ENCODE measurements around the gene PLEKHM1. TPM values are rescaled to one million over a fixed set of nuclear protein-coding genes. Genes with fewer than 3 reads are reported as not detected.

The PLEKHM1 gene
- total RNA-seq, 1 experiment from 2014 or later, result 8.8 TPM

GRCh38 chr17:45414990-45415881, 75.3 kb downstream of the PLEKHM1 start:
- Histone ChIP-seq H3K9me3 (replicated peaks) (no peaks in the 10 kb centered on the region), H3K27ac (no peak overlapping the region), H3K27me3 (replicated peaks) (peaks cover 7% of the 10 kb centered on the region), H3K4me3 (no peak overlapping the region), H3K36me3 (no peaks in the 10 kb centered on the region), H3K4me1 (replicated peaks) (no peaks in the 10 kb centered on the region)
- DNase-seq (ENCODE audit: low read depth in 1 of 2, low spot score in 2 of 2), result no peak

- Histone ChIP-seq H3K27ac (no peak overlapping the region), H3K4me1 (replicated peaks) (no peaks in the 10 kb centered on the region), H3K27me3 (replicated peaks) (no peaks in the 10 kb centered on the region), H3K9me3 (replicated peaks) (no peaks in the 10 kb centered on the region), H3K36me3 (no peaks in the 10 kb centered on the region), H3K4me3 (no peak overlapping the region)
- DNase-seq (ENCODE audit: low read depth in 1 of 2, low spot score in 2 of 2), result no peak
Measured at GRCh38 chr17:45413498-45413923, 77.0 kb downstream of the PLEKHM1 start.

DNA sequence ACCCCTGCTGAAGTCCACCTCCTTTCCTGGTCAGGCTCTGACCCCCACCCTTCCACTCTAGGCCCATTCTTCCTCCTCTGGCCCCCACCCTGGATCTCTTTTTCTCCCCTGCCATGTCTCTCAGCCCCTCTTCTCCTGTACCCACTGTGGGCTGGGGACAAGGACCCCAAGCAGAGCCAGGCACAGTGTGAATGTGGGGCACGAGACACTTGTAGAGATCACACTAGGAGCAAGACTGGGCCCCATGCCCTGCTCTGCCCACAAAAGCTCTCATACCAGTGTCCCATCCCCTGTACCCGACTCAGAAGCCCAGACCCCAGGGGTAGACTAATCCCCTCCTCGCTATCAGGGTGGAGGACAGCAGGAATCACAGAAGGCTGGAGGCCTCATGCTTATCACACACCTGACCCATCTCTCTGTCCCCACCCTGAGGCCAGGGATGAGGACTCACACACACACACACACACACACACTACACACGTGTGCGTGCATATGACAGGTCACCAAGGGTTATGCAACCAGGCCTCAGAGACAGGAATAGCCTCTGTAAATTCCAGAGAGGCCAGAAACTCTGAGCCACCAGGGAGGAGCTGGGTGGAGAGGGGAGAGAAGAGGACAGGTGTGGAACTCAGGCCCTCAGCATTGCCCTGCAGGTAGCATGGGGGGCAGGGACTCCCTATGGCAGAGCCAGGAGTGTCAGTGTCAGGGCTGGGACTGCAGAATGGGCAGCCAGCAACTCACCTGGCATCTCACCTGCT, 79.0 kb downstream of the PLEKHM1 start:
- Histone ChIP-seq H3K4me1 (replicated peaks) (no peaks in the 10 kb centered on the region), H3K36me3 (no peaks in the 10 kb centered on the region), H3K27ac (no peak overlapping the region), H3K9me3 (replicated peaks) (no peaks in the 10 kb centered on the region), H3K4me3 (no peak overlapping the region), H3K27me3 (replicated peaks) (no peaks in the 10 kb centered on the region)
- no peak for DNase-seq (ENCODE audit: low read depth in 1 of 2, low spot score in 2 of 2)

DNA sequence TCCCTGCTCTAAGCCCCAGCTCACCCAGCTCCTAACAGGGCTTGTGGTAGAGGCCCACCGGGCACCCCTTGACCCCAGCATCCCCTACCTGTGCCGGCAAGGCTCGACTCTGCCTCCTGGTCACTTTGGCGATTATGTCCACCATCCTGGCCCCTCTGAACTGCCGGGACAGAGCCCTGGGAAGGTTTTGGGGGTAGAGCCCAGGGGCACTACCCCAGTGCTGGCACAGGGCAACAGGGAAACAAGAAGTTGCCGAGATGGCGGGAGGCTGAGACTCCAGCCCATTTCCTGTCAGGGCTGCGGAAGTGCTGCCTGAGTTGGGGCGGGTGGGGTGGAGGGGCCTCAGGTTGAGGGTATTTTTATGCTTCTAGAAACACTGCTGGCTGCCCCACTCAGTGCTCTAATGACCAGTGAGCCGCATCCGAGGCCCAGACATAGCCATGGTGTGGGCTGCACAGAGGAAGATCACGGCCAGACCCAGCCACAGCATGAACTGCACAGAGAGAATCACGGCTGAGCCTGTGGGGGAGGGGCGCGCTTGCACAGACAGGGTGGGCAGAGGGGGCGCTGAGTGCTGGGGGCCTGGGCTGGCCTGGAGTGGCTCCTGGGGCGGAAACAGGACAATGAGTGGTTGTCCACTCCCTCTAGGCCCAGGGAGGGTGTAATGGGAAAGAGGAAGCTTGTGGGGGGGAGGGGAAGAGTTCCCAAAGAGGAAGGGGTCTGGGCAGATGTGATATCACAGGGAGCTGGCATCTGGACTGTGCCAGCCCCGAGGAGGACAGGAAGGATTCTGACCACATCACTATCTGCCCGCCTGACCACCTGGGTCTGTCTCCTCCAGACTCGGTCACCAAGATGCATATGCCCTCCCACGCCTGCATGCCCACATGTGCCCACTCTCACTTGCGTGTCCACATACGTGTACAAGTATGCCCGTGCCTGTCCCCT, 80.1 kb downstream of the PLEKHM1 start:
- no peak overlapping the region for H3K27ac ChIP-seq
- no peak overlapping the region for H3K4me3 ChIP-seq
- H3K9me3 ChIP-seq (replicated peaks), result no peaks in the 10 kb centered on the region
- H3K36me3 ChIP-seq, result no peaks in the 10 kb centered on the region
- H3K4me1 ChIP-seq (replicated peaks), result no peaks in the 10 kb centered on the region
- no peaks in the 10 kb centered on the region; the same call in 1 of the 2 replicates for H3K27me3 ChIP-seq (replicated peaks)
- DNase-seq (ENCODE audit: low read depth in 1 of 2, low spot score in 2 of 2), result no peak

- H3K27ac ChIP-seq, result no peak overlapping the region
- H3K9me3 ChIP-seq (replicated peaks), result no peaks in the 10 kb centered on the region
- H3K4me3 ChIP-seq, result no peak overlapping the region
- H3K36me3 ChIP-seq, result no peaks in the 10 kb centered on the region
- H3K4me1 ChIP-seq (replicated peaks), result no peaks in the 10 kb centered on the region
- H3K27me3 ChIP-seq (replicated peaks), result no peaks in the 10 kb centered on the region; the same call in 1 of the 2 replicates
- DNase-seq (ENCODE audit: low read depth in 1 of 2, low spot score in 2 of 2), result no peak
Measured at GRCh38 chr17:45409659-45410076, 80.9 kb downstream of the PLEKHM1 start.

GRCh38 chr17:45408611-45409421, 81.7 kb downstream of the PLEKHM1 start:
- Histone ChIP-seq H3K27me3 (replicated peaks) (no peaks in the 10 kb centered on the region; the same call in 1 of the 2 replicates), H3K4me1 (replicated peaks) (no peaks in the 10 kb centered on the region), H3K4me3 (no peak overlapping the region), H3K27ac (no peak overlapping the region), H3K36me3 (no peaks in the 10 kb centered on the region), H3K9me3 (replicated peaks) (no peaks in the 10 kb centered on the region)
- DNase-seq (ENCODE audit: low read depth in 1 of 2, low spot score in 2 of 2), result no peak

DNA sequence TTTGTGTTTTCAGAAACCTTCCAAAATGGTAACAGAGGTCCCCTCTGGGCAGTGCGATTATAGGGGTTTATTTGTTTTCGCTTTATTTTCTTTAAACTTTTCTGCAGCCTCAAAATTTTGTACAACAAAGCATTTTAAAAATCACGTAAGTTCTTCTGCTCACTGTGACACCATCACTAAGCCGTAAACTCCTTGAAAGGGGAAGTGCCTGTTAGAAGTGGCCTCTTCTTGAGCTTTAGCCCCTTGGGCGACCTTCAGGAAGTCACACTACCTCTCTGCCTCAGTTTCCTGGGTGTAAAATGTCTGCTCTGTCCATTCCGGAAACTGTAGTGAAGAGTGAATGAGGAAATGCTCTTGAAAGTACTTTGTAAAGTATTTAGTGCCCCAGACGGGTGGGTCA, 84.4 kb downstream of the PLEKHM1 start:
- Histone ChIP-seq H3K27me3 (replicated peaks) (peaks cover 10% of the 10 kb centered on the region), H3K9me3 (replicated peaks) (no peaks in the 10 kb centered on the region), H3K36me3 (no peaks in the 10 kb centered on the region), H3K4me3 (no peak overlapping the region), H3K27ac (no peak overlapping the region), H3K4me1 (replicated peaks) (no peaks in the 10 kb centered on the region)
- no peak for DNase-seq (ENCODE audit: low read depth in 1 of 2, low spot score in 2 of 2)

DNA sequence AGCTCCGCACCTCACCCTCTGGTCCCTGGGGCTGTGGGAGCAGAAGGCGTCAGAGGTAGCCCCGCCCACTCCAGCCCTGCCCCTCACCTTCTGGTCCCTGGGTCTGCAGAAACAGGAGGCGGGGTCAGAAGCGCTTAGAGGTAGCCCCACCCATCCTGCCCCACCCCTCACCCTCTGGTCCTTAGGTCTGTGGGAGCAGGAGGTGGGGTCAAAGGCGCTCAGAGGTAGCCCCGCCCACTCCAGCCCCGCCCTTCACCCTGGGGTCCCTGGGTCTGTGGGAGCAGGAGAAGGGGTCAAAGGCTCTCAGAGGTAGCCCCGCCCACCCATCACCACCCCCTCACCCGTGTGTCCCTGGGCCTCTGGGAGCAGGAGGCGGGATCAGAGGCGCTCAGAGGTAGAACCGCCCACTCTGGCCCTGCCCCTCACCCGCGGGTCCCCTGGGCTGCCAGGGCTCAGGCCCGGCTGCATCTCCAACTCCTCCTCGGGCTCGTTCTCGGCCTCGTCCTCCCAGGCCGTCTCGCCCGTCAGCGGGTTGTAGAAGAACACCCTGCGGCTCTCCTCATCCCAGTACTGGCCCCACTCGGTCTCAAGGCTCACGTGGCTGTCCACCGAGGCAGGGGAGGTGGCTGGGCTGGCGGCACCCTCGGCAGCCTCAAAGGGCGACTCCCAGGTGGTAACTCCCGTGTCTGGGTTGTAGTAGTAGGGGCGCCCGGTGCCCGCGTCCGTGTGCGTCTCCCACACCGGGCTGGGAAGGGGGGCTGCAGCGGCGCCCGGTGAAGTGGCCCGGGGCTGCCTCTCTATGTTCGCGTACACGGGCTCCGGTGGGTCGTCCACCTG, 85.1 kb downstream of the PLEKHM1 start:
- H3K4me3 ChIP-seq, result no peak overlapping the region
- peak in 1 of 2 experiments; percentile 46 for DNase-seq (ENCODE audit: low read depth in 1 of 2, low spot score in 2 of 2)

DNA sequence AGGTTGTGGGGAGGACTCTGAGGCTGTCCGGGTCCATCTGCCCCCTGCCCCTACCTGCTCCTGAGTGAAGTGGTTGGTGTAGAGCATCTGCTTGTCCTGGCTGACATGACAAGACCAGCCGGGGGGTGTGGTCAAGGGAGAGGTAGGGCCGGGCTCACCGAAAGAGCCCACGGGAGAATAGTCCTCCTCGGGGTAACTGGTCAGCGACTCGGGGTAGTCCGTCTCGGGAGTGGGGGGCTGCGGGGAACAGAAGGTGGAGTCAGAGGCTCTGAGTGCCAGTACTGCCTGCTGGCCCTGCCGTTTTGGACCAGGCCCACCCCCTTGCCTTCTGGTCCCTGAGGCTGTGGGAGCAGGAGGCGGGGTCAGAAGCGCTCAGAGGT, 85.7 kb downstream of the PLEKHM1 start:
- Histone ChIP-seq H3K4me3 (no peak overlapping the region), H3K9me3 (replicated peaks) (no peaks in the 10 kb centered on the region), H3K27ac (no peak overlapping the region), H3K36me3 (no peaks in the 10 kb centered on the region), H3K4me1 (replicated peaks) (no peaks in the 10 kb centered on the region), H3K27me3 (replicated peaks) (peaks cover 16% of the 10 kb centered on the region)
- DNase-seq (ENCODE audit: low read depth in 1 of 2, low spot score in 2 of 2), result peak in 1 of 2 experiments; percentile 50

More for the DNA sequence above, 85.1 kb downstream of the PLEKHM1 start:
- peaks cover 10% of the 10 kb centered on the region for H3K27me3 ChIP-seq (replicated peaks)
- H3K9me3 ChIP-seq (replicated peaks), result no peaks in the 10 kb centered on the region
- no peak overlapping the region for H3K27ac ChIP-seq
- H3K4me1 ChIP-seq (replicated peaks), result no peaks in the 10 kb centered on the region
- H3K36me3 ChIP-seq, result no peaks in the 10 kb centered on the region

DNA sequence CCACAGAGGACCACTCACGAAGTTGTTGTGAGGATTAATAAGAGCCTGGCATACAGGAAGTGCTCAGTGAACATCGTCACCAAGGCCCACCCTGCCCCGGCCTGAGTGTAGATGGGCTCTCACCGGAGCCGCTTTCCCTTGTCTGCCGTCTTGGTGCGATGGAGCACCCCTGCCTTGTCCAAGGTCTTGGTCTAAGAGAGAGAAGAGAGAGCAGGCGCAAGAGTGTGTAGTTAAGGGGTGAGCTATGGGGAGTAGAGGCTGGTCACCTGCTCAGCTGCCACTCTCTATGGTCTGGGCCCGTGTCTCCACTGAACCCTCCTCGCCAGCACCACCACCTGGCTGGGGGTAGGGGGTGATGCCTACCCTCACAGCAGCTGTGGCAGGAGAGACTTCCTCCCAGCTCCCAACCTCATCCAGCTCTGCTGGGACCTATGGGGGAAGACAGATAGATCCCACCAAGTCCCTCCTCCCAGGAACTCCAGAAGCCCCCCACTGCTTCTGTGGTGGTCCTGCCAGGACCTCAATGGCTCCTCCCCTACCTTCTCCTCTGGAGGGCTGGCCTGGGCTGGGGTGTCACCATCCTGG, 86.5 kb downstream of the PLEKHM1 start:
- no peak overlapping the region for H3K4me3 ChIP-seq
- no peak overlapping the region for H3K27ac ChIP-seq
- DNase-seq (ENCODE audit: low read depth in 1 of 2, low spot score in 2 of 2), result no peak
- H3K36me3 ChIP-seq, result no peaks in the 10 kb centered on the region
- no peaks in the 10 kb centered on the region for H3K9me3 ChIP-seq (replicated peaks)
- H3K4me1 ChIP-seq (replicated peaks), result no peaks in the 10 kb centered on the region
- H3K27me3 ChIP-seq (replicated peaks), result peaks cover 17% of the 10 kb centered on the region

DNA sequence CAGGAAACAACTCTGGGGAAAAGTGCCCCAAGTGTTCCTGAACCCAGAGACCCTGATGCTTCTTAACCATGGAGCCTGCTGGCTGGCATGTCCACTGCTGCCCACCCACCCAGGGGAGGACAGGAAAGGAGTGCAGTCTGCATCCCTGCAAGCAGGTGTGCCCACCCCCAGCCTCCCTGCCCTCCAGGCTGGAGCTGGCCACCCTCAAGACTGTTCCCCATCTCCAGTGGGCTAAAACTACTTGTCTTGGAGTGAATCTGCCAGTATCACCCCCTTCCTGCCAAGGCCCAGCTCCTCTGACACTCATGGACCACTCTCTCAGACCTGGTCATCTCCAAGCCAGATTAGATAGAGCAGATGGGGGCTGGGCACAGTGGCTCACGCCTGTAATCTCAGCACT, 87.6 kb downstream of the PLEKHM1 start:
- no peak for DNase-seq (ENCODE audit: low read depth in 1 of 2, low spot score in 2 of 2)
- no peak overlapping the region for H3K4me3 ChIP-seq
- no peaks in the 10 kb centered on the region for H3K9me3 ChIP-seq (replicated peaks)
- H3K27ac ChIP-seq, result no peak overlapping the region
- H3K36me3 ChIP-seq, result no peaks in the 10 kb centered on the region
- peaks cover 17% of the 10 kb centered on the region for H3K27me3 ChIP-seq (replicated peaks)
- H3K4me1 ChIP-seq (replicated peaks), result no peaks in the 10 kb centered on the region

DNA sequence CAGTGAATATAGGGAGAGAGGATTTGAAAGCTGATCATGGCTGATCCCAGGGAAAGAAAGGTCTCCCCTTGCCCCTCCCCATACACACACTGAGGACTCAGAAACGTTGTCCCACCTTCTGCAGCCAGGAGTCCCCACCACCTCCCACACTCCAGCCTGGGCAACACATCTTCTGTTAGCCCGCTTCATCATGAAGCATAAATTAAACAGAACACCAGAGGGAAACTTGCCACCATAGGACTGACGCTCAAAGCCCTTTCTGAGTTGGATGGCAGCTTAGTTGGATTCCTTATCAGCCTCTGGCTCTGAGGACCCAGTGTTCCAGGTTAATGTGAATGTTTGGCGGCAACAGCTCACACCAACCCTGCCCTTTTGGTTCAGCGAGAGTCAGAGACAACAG, 91.7 kb downstream of the PLEKHM1 start:
- Histone ChIP-seq H3K4me1 (replicated peaks) (peaks cover 9% of the 10 kb centered on the region), H3K9me3 (replicated peaks) (no peaks in the 10 kb centered on the region), H3K36me3 (no peaks in the 10 kb centered on the region), H3K27me3 (replicated peaks) (peaks cover 17% of the 10 kb centered on the region; the same call in 1 of the 2 replicates), H3K4me3 (no peak overlapping the region), H3K27ac (no peak overlapping the region)
- DNase-seq (ENCODE audit: low read depth in 1 of 2, low spot score in 2 of 2), result no peak

Data from SJSA1 (cell line).